ENCODE measurements around the gene SNX30. TPM values are rescaled to one million over a fixed set of nuclear protein-coding genes. Genes with fewer than 3 reads are reported as not detected.

The SNX30 gene
- total and polyA plus RNA-seq, 4 donors = 1.8 to 13.5 (median 6.5) TPM

DNA sequence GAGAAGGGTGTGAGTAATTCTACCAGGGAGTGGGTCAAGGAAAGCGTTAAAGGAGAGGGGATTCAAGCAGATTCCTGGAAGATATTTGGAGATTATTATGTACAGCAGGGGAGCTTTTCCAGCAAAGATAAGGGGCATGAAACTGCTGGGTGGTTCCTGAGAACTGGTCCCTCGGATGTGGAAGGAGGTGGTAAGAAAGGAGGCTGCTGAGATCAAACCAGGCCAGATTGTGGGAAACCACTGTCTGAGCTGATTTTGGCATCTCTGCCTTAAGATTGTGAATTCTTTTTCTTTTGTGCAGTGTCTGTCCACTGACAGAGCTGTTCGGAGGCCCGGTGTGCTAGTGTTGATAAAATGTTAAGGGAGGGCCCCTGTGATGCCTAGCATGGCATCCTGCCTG, 45.4 kb downstream of the SNX30 start:
- Histone ChIP-seq H3K9ac (ENCODE audit: low read depth in 1 of 2, low read length in 2 of 2) (no peak overlapping the region), H3K36me3 (ENCODE audit: control insufficient read depth in 4 of 4, insufficient read depth in 3 of 4, low read depth in 1 of 4, low read length in 3 of 4) (no peaks in the 10 kb centered on the region), H3K27ac (ENCODE audit: low read depth in 1 of 2, low read length in 2 of 2) (no peak overlapping the region), H3K4me1 (ENCODE audit: control insufficient read depth in 4 of 4, insufficient read depth in 4 of 4, low read length in 3 of 4) (no peaks in the 10 kb centered on the region), H3K9me3 (ENCODE audit: control insufficient read depth in 4 of 4, low read length in 3 of 4) (no peaks in the 10 kb centered on the region), H3K4me3 (ENCODE audit: low read depth in 1 of 3, low read length in 3 of 3) (no peak overlapping the region), H3K27me3 (ENCODE audit: control insufficient read depth in 4 of 4, insufficient read depth in 4 of 4, low read length in 3 of 4) (no peaks in the 10 kb centered on the region)
- DNase-seq (ENCODE audit: low spot score) = no peak
- WGBS = 64% methylated on average over 4 of the region's 4 CpGs
- no peak for TF ChIP-seq SP1 (IDR thresholded peaks at IDR 0.05)
- TF ChIP-seq, protein P1, sequence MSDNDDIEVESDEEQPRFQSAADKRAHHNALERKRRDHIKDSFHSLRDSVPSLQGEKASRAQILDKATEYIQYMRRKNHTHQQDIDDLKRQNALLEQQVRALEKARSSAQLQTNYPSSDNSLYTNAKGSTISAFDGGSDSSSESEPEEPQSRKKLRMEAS (IDR thresholded peaks at IDR 0.05) = no peak

GRCh38 chr9:112796485-112796884, 45.9 kb downstream of the SNX30 start:
- Histone ChIP-seq H3K27me3 (ENCODE audit: control insufficient read depth in 4 of 4, insufficient read depth in 4 of 4, low read length in 3 of 4) (no peaks in the 10 kb centered on the region), H3K27ac (ENCODE audit: low read depth in 1 of 2, low read length in 2 of 2) (no peak overlapping the region), H3K4me1 (ENCODE audit: control insufficient read depth in 4 of 4, insufficient read depth in 4 of 4, low read length in 3 of 4) (no peaks in the 10 kb centered on the region), H3K4me3 (ENCODE audit: low read depth in 1 of 3, low read length in 3 of 3) (no peak overlapping the region), H3K9ac (ENCODE audit: low read depth in 1 of 2, low read length in 2 of 2) (no peak overlapping the region), H3K36me3 (ENCODE audit: control insufficient read depth in 4 of 4, insufficient read depth in 3 of 4, low read depth in 1 of 4, low read length in 3 of 4) (no peaks in the 10 kb centered on the region), H3K9me3 (ENCODE audit: control insufficient read depth in 4 of 4, low read length in 3 of 4) (no peaks in the 10 kb centered on the region)
- TF ChIP-seq ZBTB33 (IDR thresholded peaks at IDR 0.05) (no peak), YY1 (IDR thresholded peaks at IDR 0.05) (no peak)
- WGBS = 89% methylated on average over 8 of the region's 8 CpGs
- DNase-seq (ENCODE audit: low spot score) = no peak

GRCh38 chr9:112809351-112809848, 58.8 kb downstream of the SNX30 start:
- Histone ChIP-seq H3K9me3 (ENCODE audit: control insufficient read depth in 4 of 4, low read length in 3 of 4) (no peaks in the 10 kb centered on the region), H3K4me3 (ENCODE audit: low read depth in 1 of 3, low read length in 3 of 3) (no peak overlapping the region), H3K36me3 (ENCODE audit: control insufficient read depth in 4 of 4, insufficient read depth in 3 of 4, low read depth in 1 of 4, low read length in 3 of 4) (no peaks in the 10 kb centered on the region), H3K9ac (ENCODE audit: low read depth in 1 of 2, low read length in 2 of 2) (no peak overlapping the region), H3K4me1 (ENCODE audit: control insufficient read depth in 4 of 4, insufficient read depth in 4 of 4, low read length in 3 of 4) (no peaks in the 10 kb centered on the region), H3K27me3 (ENCODE audit: control insufficient read depth in 4 of 4, insufficient read depth in 4 of 4, low read length in 3 of 4) (no peaks in the 10 kb centered on the region), H3K27ac (ENCODE audit: low read depth in 1 of 2, low read length in 2 of 2) (no peak overlapping the region)
- TF ChIP-seq GABPA (IDR thresholded peaks at IDR 0.05 in 1 of 2, conservative IDR thresholded peaks at IDR 0.05 in 1 of 2) = no peak
- TF ChIP-seq RXRA (IDR thresholded peaks at IDR 0.05) = no peak
- no peak for TF ChIP-seq FOXA2 (IDR thresholded peaks at IDR 0.05)
- TF ChIP-seq, protein P1 (IDR thresholded peaks at IDR 0.05) = no peak
- TF ChIP-seq YY1 (IDR thresholded peaks at IDR 0.05) = no peak
- no peak for TF ChIP-seq HNF4G (IDR thresholded peaks at IDR 0.05)
- 87% methylated on average over 7 of the region's 7 CpGs for WGBS
- DNase-seq (ENCODE audit: low spot score) = no peak

DNA sequence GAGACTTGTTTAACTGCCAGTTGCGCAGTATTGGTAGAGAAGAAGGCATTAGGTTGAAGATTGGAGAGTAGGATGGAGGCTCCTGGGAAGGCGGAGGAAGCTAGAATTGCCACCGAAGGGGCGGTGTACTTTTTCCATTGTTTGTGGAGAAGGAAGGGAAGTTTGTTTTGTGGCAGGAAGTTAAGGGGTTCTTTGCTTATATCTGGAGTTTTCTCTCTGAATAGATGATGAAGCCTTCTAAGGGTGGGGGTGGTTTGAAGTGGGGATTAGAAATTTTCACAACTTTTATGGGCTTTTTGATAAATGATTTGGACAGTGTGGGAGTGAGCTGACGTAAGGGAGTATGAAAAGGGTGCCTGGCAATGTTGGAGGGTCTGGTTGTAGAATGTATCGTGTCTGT, 59.3 kb downstream of the SNX30 start:
- no peaks in the 10 kb centered on the region for H3K36me3 ChIP-seq (ENCODE audit: control insufficient read depth in 4 of 4, insufficient read depth in 3 of 4, low read depth in 1 of 4, low read length in 3 of 4)
- no peaks in the 10 kb centered on the region for H3K4me1 ChIP-seq (ENCODE audit: control insufficient read depth in 4 of 4, insufficient read depth in 4 of 4, low read length in 3 of 4)
- H3K9me3 ChIP-seq (ENCODE audit: control insufficient read depth in 4 of 4, low read length in 3 of 4) = no peaks in the 10 kb centered on the region
- 70% methylated on average over 6 of the region's 6 CpGs for WGBS
- DNase-seq (ENCODE audit: low spot score) = no peak
- H3K27me3 ChIP-seq (ENCODE audit: control insufficient read depth in 4 of 4, insufficient read depth in 4 of 4, low read length in 3 of 4) = no peaks in the 10 kb centered on the region
- no peak overlapping the region for H3K9ac ChIP-seq (ENCODE audit: low read depth in 1 of 2, low read length in 2 of 2)
- no peak overlapping the region for H3K27ac ChIP-seq (ENCODE audit: low read depth in 1 of 2, low read length in 2 of 2)
- no peak overlapping the region for H3K4me3 ChIP-seq (ENCODE audit: low read depth in 1 of 3, low read length in 3 of 3)
- no peak for TF ChIP-seq ZBTB33 (IDR thresholded peaks at IDR 0.05)
- no peak for TF ChIP-seq NR2F2 (IDR thresholded peaks at IDR 0.05)
- TF ChIP-seq, protein P2, sequence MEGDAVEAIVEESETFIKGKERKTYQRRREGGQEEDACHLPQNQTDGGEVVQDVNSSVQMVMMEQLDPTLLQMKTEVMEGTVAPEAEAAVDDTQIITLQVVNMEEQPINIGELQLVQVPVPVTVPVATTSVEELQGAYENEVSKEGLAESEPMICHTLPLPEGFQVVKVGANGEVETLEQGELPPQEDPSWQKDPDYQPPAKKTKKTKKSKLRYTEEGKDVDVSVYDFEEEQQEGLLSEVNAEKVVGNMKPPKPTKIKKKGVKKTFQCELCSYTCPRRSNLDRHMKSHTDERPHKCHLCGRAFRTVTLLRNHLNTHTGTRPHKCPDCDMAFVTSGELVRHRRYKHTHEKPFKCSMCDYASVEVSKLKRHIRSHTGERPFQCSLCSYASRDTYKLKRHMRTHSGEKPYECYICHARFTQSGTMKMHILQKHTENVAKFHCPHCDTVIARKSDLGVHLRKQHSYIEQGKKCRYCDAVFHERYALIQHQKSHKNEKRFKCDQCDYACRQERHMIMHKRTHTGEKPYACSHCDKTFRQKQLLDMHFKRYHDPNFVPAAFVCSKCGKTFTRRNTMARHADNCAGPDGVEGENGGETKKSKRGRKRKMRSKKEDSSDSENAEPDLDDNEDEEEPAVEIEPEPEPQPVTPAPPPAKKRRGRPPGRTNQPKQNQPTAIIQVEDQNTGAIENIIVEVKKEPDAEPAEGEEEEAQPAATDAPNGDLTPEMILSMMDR (IDR thresholded peaks at IDR 0.05; ENCODE audit: low read depth, low read length, missing input control) = no peak
- no peak for TF ChIP-seq RAD21 (IDR thresholded peaks at IDR 0.05)
- TF ChIP-seq RXRA (IDR thresholded peaks at IDR 0.05) = no peak
- TF ChIP-seq EGR1 (IDR thresholded peaks at IDR 0.05; ENCODE audit: low read depth in 2 of 2) = no peak
- TF ChIP-seq GABPA (IDR thresholded peaks at IDR 0.05 in 1 of 2, conservative IDR thresholded peaks at IDR 0.05 in 1 of 2) = no peak
- TF ChIP-seq SP1 (IDR thresholded peaks at IDR 0.05) = no peak
- TF ChIP-seq REST (IDR thresholded peaks at IDR 0.05) = no peak

All from liver (tissue), 9 donors.